A549 (cell line): ENCODE measurements around the gene EMID1. TPM values are rescaled to one million over a fixed set of nuclear protein-coding genes. Genes with fewer than 3 reads are reported as not detected.
A peak's percentile ranks its signal among the peaks of the same experiment; 100 is the strongest.

Source experiments
- ATAC-seq, 2 experiments: fragments of 200-7000 bp in 1 of 2; fragments of >200 bp in 1 of 2; cut with Nextera tagmentation in 1 of 2; cut with Tn5 transposase in 1 of 2; 3 replicates each; pipeline versions ENCODE4 v1.8.0 to v1.9.1; 2018 to 2020; ENCODE audit warnings: mild to moderate bottlenecking in 1 of 2, moderate library complexity in 1 of 2
- CTCF ChIA-PET: fragments of 300-600 bp; sonication (Branson Sonifier 250); formaldehyde crosslinking; extraction: SDS; loops from one replicate; lab custom pipeline; 2021; ENCODE audit warnings: antibody characterized with exemption, inconsistent platforms; lab: Yijun Ruan, JAX
- POLR2A ChIA-PET: fragments of 350-600 bp; formaldehyde crosslinking; extraction: SDS; loops from one replicate; lab custom pipeline; 2021; ENCODE audit warnings: antibody characterized with exemption, inconsistent platforms; lab: Yijun Ruan, JAX
- DNase-seq, 2 experiments: peaks; one replicate each; pipeline versions ENCODE4 v3.0.0 to v3.0.0-alpha.2; 2011 to 2016; ENCODE audit warnings: low read depth in 1 of 2, low spot score in 1 of 2
- FAIRE-seq: peaks from 2 replicates; lab custom pipeline; 2011; peaks lifted over from hg19 to GRCh38; lab: Jason Lieb, UNC
- H3K27ac ChIP-seq, 2 experiments: fragments of >200 bp; sonication (Bioruptor Twin); formaldehyde crosslinking; 3 replicates each; pipeline ENCODE4 v1.5.1; 2016 to 2017
- H3K4me1 ChIP-seq: fragments of >200 bp; sonication (Bioruptor Twin); formaldehyde crosslinking; 3 replicates; pipeline ENCODE4 v1.6.1; 2016
- H3K4me2 ChIP-seq: fragments of >200 bp; sonication (Bioruptor Twin); formaldehyde crosslinking; 3 replicates; pipeline ENCODE4 v1.6.1; 2016
- H3K4me3 ChIP-seq: fragments of >200 bp; sonication (Bioruptor Twin); formaldehyde crosslinking; 3 replicates; pipeline ENCODE4 v1.5.1; 2016
- H3K9me3 ChIP-seq: fragments of >200 bp; sonication (Bioruptor Twin); formaldehyde crosslinking; 3 replicates; pipeline ENCODE4 v1.6.1; 2016
- BCL3 ChIP-seq: fragments of >200 bp; sonication (Bioruptor Twin); formaldehyde crosslinking; IDR thresholded peaks from 3 replicates; pipeline ENCODE4 v1.6.1; 2016
- CEBPB ChIP-seq, 2 experiments: fragments of >200 bp in 1 of 2; sonication (Bioruptor Twin) in 1 of 2; formaldehyde crosslinking in 1 of 2; IDR thresholded peaks; 2 replicates each; pipeline ENCODE4 v1.6.1; 2012 to 2016
- CHD2 ChIP-seq: fragments of 150-350 bp; IDR thresholded peaks from 2 replicates; pipeline ENCODE4 v1.6.1; 2014; ENCODE audit warnings: low read length; ENCODE audit not compliant: partially characterized antibody
- CHD4 ChIP-seq: fragments of 200-600 bp; sonication (generic); IDR thresholded peaks from 2 replicates; pipeline ENCODE4 v1.6.1; 2016; ENCODE audit warnings: antibody characterized with exemption, mild to moderate bottlenecking, borderline replicate concordance
- CTCF ChIP-seq: fragments of >200 bp; sonication (Bioruptor Twin); formaldehyde crosslinking; IDR thresholded peaks from 3 replicates; pipeline ENCODE4 v1.5.1; 2016
- EHMT2 ChIP-seq: fragments of 200-600 bp; sonication (generic); IDR thresholded peaks from 2 replicates; pipeline ENCODE4 v1.6.1; 2016; ENCODE audit warnings: antibody characterized with exemption, low read depth, mild to moderate bottlenecking, moderate library complexity
- ESRRA ChIP-seq: fragments of 150-350 bp; IDR thresholded peaks from 2 replicates; pipeline ENCODE4 v1.6.1; 2014; ENCODE audit warnings: mild to moderate bottlenecking, low read length, borderline replicate concordance
- GATA3 ChIP-seq: IDR thresholded peaks from 2 replicates; pipeline ENCODE4 v1.6.1; 2012; ENCODE audit warnings: borderline replicate concordance
- HDAC2 ChIP-seq: fragments of 200-600 bp; sonication (generic); IDR thresholded peaks from 2 replicates; pipeline ENCODE4 v1.6.1; 2016
- HOXA7 ChIP-seq: fragments of 250-450 bp; sonication (Bioruptor Pico); IDR thresholded peaks from 2 replicates; pipeline ENCODE4 v1.5.0; 2020; ENCODE audit warnings: mild to moderate bottlenecking, moderate library complexity
- HOXB13 ChIP-seq: fragments of 250-450 bp; sonication (Bioruptor Pico); IDR thresholded peaks from 2 replicates; pipeline ENCODE4 v1.5.0; 2020; ENCODE audit warnings: low read depth, mild to moderate bottlenecking, moderate library complexity
- HOXB5 ChIP-seq: fragments of 250-450 bp; sonication (Bioruptor Pico); IDR thresholded peaks from 2 replicates; pipeline ENCODE4 v1.5.0; 2020; ENCODE audit warnings: mild to moderate bottlenecking, moderate library complexity
- JUN ChIP-seq, 2 experiments: fragments of >200 bp; sonication (Bioruptor Twin); formaldehyde crosslinking; IDR thresholded peaks; 2 replicates in 1 of 2; 3 replicates in 1 of 2; pipeline ENCODE4 v1.6.1; 2016 to 2017
- JUNB ChIP-seq: fragments of >200 bp; sonication (Bioruptor Twin); formaldehyde crosslinking; IDR thresholded peaks from 2 replicates; pipeline ENCODE4 v1.6.1; 2016
- MAX ChIP-seq: IDR thresholded peaks from 2 replicates; pipeline ENCODE4 v1.6.1; 2012
- PHF8 ChIP-seq: fragments of 200-600 bp; sonication (generic); IDR thresholded peaks from 2 replicates; pipeline ENCODE4 v1.6.1; 2016; ENCODE audit warnings: low read depth, mild to moderate bottlenecking, antibody characterized with exemption, moderate library complexity, borderline replicate concordance
- POLR2A ChIP-seq: IDR thresholded peaks from 2 replicates; pipeline ENCODE4 v1.6.1; 2012; ENCODE audit warnings: mild to moderate bottlenecking, low read length
- POLR2AphosphoS2 ChIP-seq: conservative IDR thresholded peaks from 2 replicates; pipeline ENCODE4 v1.6.1; 2012; ENCODE audit warnings: low read length, improper control_type of control experiment, inconsistent platforms
- RAD21 ChIP-seq, 2 experiments: fragments of >200 bp in 1 of 2; sonication (Bioruptor Twin) in 1 of 2; formaldehyde crosslinking in 1 of 2; IDR thresholded peaks in 1 of 2; conservative IDR thresholded peaks in 1 of 2; 2 replicates in 1 of 2; 3 replicates in 1 of 2; pipeline ENCODE4 v1.6.1; 2012 to 2018; ENCODE audit warnings: inconsistent platforms in 1 of 2
- RFX5 ChIP-seq: fragments of 450-650 bp; IDR thresholded peaks from 2 replicates; pipeline ENCODE4 v1.7.1; 2014; ENCODE audit warnings: antibody characterized with exemption, mild to moderate bottlenecking, moderate library complexity
- RNF2 ChIP-seq: fragments of 200-600 bp; sonication (generic); IDR thresholded peaks from 2 replicates; pipeline ENCODE4 v1.6.1; 2016; ENCODE audit warnings: low read depth, mild to moderate bottlenecking, antibody characterized with exemption, moderate library complexity, borderline replicate concordance
- SMC3 ChIP-seq: fragments of >200 bp; sonication (Bioruptor Twin); formaldehyde crosslinking; IDR thresholded peaks from 3 replicates; pipeline ENCODE4 v1.6.1; 2018; ENCODE audit warnings: inconsistent platforms
- TFCP2L1 ChIP-seq: fragments of 250-450 bp; sonication (Bioruptor Pico); IDR thresholded peaks from 2 replicates; pipeline ENCODE4 v1.5.0; 2021; ENCODE audit warnings: mild to moderate bottlenecking
- ZNF302 ChIP-seq: fragments of 250-450 bp; sonication (Bioruptor Pico); IDR thresholded peaks from 2 replicates; pipeline ENCODE4 v1.9.0; 2021; ENCODE audit warnings: inconsistent platforms, mild to moderate bottlenecking, moderate library complexity
- WGBS: methylation state at CpG from one replicate; pipeline ENCODE4 v1.1.6; 2017; ENCODE audit errors: missing lambda C conversion rate; 5-methylcytosine and 5-hydroxymethylcytosine counted together
- polyA plus RNA-seq, 4 experiments: library from polyadenylated mRNA; depleted of rRNA in 3 of 4; stranded (reverse); fragments of >200 nt; fragmentation: RNase III in 1 of 4; extraction: RNeasy Plus Mini Kit Qiagen cat#74134 plus additional on column Dnase treatment in 1 of 4; gene quantifications; 2 replicates in 3 of 4; 3 replicates in 1 of 4; pipeline ENCODE4 v1.2.3, GENCODE V29; 2011 to 2017
- TF ChIP-seq, protein P1 (sequence below): IDR thresholded peaks from 2 replicates; pipeline ENCODE4 v1.6.1; 2012
- TF ChIP-seq, protein P2 (sequence below): IDR thresholded peaks from 2 replicates; pipeline ENCODE4 v1.6.1; 2012; ENCODE audit warnings: low read depth, borderline replicate concordance
- TF ChIP-seq, protein P3 (sequence below): fragments of 250-450 bp; sonication (Bioruptor Pico); IDR thresholded peaks from 2 replicates; pipeline ENCODE4 v1.5.0; 2020; ENCODE audit warnings: low read depth, mild to moderate bottlenecking, moderate library complexity

Gene EMID1
- polyA plus RNA-seq, 2 of the 4 experiments (the other 2 are of a cell fraction): 0.28 TPM

GRCh38 chr22:29306175-29306834, 100.6 kb downstream of the EMID1 start, which contains the start of gene GAS2L1:
Gene GAS2L1, plus strand, starts transcription at chr22:29306650. Its CDS starts 1,456 bp downstream, at chr22:29308106.
- Histone ChIP-seq H3K4me2 (peak within 1 kb of the TSS; percentile 94), H3K9me3 (no peaks in the 10 kb centered on the region), H3K4me3 (peak within 1 kb of the TSS; percentile 80), H3K27ac (peak within 1 kb of the TSS; percentile 96 to 98), H3K4me1 (peaks cover 46% of the 10 kb centered on the region)
- TF ChIP-seq CHD2: no peak
- TF ChIP-seq ESRRA: no peak
- no peak for TF ChIP-seq JUNB
- peak; percentile 26; the same call in 1 of the 3 replicates for TF ChIP-seq CTCF
- no peak for TF ChIP-seq POLR2A
- TF ChIP-seq POLR2AphosphoS2: no peak
- TF ChIP-seq BCL3: no peak
- peak in 1 of 2 experiments; percentile 43; a peak in 2 of 5 replicates for TF ChIP-seq RAD21 (conservative IDR thresholded peaks at IDR 0.05 in 1 of 2, IDR thresholded peaks at IDR 0.05 in 1 of 2)
- TF ChIP-seq GATA3: no peak
- peak; percentile 41 for TF ChIP-seq MAX
- no peak for TF ChIP-seq HDAC2
- TF ChIP-seq CEBPB (IDR thresholded peaks at IDR 0.05): no peak
- TF ChIP-seq PHF8: peak; percentile 18; the same call in 1 of the 2 replicates
- no peak for TF ChIP-seq HOXA7 (CRISPR knock-in tag)
- TF ChIP-seq, protein P1, sequence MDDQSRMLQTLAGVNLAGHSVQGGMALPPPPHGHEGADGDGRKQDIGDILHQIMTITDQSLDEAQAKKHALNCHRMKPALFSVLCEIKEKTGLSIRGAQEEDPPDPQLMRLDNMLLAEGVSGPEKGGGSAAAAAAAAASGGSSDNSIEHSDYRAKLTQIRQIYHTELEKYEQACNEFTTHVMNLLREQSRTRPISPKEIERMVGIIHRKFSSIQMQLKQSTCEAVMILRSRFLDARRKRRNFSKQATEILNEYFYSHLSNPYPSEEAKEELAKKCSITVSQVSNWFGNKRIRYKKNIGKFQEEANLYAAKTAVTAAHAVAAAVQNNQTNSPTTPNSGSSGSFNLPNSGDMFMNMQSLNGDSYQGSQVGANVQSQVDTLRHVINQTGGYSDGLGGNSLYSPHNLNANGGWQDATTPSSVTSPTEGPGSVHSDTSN: no peak
- no peak for TF ChIP-seq RNF2
- no peak for TF ChIP-seq ZNF302
- no peak for TF ChIP-seq CHD4
- peak; percentile 20; the same call in 1 of the 3 replicates for TF ChIP-seq SMC3
- no peak for TF ChIP-seq HOXB5 (CRISPR knock-in tag)
- peak; percentile 51 to 79 for ATAC-seq
- POLR2A ChIA-PET: interaction anchor here (1.4 kb wide), 1 partner anchor 38 kb away, joined by 4 read pairs; the partner anchor contains the start of gene EWSR1
- FAIRE-seq: no peak
- 6% methylated on average over 12 of the region's 40 CpGs for WGBS
- DNase-seq: peak; percentile 76 to 86
- CTCF ChIA-PET: interaction anchor here (0.6 to 5.6 kb wide), 19 partner anchors 8 to 60 kb away, joined by 3 to 40 read pairs (median 4); no protein-coding TSS in a partner anchor

GRCh38 chr22:29306835-29307595, 101.3 kb downstream of the EMID1 start:
- Histone ChIP-seq H3K27ac (peak overlapping the region; percentile 96 to 98), H3K4me2 (peak overlapping the region; percentile 94), H3K4me1 (peaks cover 50% of the 10 kb centered on the region), H3K4me3 (peak overlapping the region; percentile 80), H3K9me3 (no peaks in the 10 kb centered on the region)
- no peak for FAIRE-seq
- 2% methylated on average over 17 of the region's 83 CpGs for WGBS
- ChIA-PET POLR2A (interaction anchor here (0.6 to 1.4 kb wide), 2 partner anchors 37 to 38 kb away, joined by 4 to 6 read pairs; partner anchors contain the start of gene EWSR1), CTCF (interaction anchor here (0.6 to 5.6 kb wide), 13 partner anchors 10 to 59 kb away, joined by 3 to 40 read pairs (median 3); no protein-coding TSS in a partner anchor)
- ATAC-seq: peak; percentile 57 to 72
- peak; percentile 50 to 64 for DNase-seq
- no peak for TF ChIP-seq GATA3
- TF ChIP-seq HOXB13 (CRISPR knock-in tag): no peak
- TF ChIP-seq JUN (IDR thresholded peaks at IDR 0.05): peak; percentile 48 to 62; a peak in 2 of 5 replicates
- TF ChIP-seq, protein P1: no peak
- TF ChIP-seq HOXA7 (CRISPR knock-in tag): no peak
- TF ChIP-seq, protein P2, sequence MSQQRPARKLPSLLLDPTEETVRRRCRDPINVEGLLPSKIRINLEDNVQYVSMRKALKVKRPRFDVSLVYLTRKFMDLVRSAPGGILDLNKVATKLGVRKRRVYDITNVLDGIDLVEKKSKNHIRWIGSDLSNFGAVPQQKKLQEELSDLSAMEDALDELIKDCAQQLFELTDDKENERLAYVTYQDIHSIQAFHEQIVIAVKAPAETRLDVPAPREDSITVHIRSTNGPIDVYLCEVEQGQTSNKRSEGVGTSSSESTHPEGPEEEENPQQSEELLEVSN: no peak
- TF ChIP-seq EHMT2: no peak
- TF ChIP-seq SMC3: no peak
- no peak for TF ChIP-seq CHD4
- no peak for TF ChIP-seq JUNB
- TF ChIP-seq TFCP2L1 (CRISPR knock-in tag): no peak
- TF ChIP-seq, protein P3, sequence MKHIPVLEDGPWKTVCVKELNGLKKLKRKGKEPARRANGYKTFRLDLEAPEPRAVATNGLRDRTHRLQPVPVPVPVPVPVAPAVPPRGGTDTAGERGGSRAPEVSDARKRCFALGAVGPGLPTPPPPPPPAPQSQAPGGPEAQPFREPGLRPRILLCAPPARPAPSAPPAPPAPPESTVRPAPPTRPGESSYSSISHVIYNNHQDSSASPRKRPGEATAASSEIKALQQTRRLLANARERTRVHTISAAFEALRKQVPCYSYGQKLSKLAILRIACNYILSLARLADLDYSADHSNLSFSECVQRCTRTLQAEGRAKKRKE (CRISPR knock-in tag): no peak
- TF ChIP-seq RFX5: no peak
